K562 (cell line): Measurements from ENCODE around the gene PDPR.

Source experiments
- E2F3 ChIP-seq: fragments of 250-450 bp; sonication (Bioruptor Pico); IDR thresholded peaks from 2 replicates; pipeline ENCODE4 v1.4.0; 2020; ENCODE audit warnings: mild to moderate bottlenecking
- ESRRA ChIP-seq: fragments of 450-650 bp; IDR thresholded peaks from 2 replicates; pipeline ENCODE4 v1.6.1; 2014; ENCODE audit warnings: low read depth, mild to moderate bottlenecking, moderate library complexity, borderline replicate concordance
- EZH2 ChIP-seq: IDR thresholded peaks from 2 replicates; pipeline ENCODE4 v1.6.1; 2012; ENCODE audit warnings: low read depth, mild to moderate bottlenecking, inconsistent platforms, low read length, borderline replicate concordance
- NBN ChIP-seq: fragments of 450-650 bp; IDR thresholded peaks from 2 replicates; pipeline ENCODE4 v1.6.1; 2016; ENCODE audit warnings: low read depth, mild to moderate bottlenecking
- POLR2AphosphoS5 ChIP-seq: IDR thresholded peaks from 2 replicates; pipeline ENCODE4 v1.6.1; 2011; ENCODE audit warnings: mild to moderate bottlenecking, low read depth, low read length, moderate library complexity; ENCODE audit not compliant: control insufficient read depth, insufficient read depth
- TF ChIP-seq, protein P1 (sequence below): sonication (generic); formaldehyde crosslinking; IDR thresholded peaks from 2 replicates; pipeline ENCODE4 v1.8.0; 2022; ENCODE audit warnings: mild to moderate bottlenecking, missing genetic modification reagents
- TF ChIP-seq, protein P2 (sequence below), 3 experiments: IDR thresholded peaks in 2 of 3; conservative IDR thresholded peaks in 1 of 3; 2 replicates each; pipeline ENCODE4 v1.5.1; 2011 to 2012; ENCODE audit warnings: low read length in 3 of 3, mild to moderate bottlenecking in 3 of 3, control low read depth in 2 of 3, improper control_type of control experiment in 1 of 3, inconsistent platforms in 1 of 3, low read depth in 1 of 3, mixed read lengths in 1 of 3, moderate library complexity in 1 of 3; ENCODE audit not compliant: insufficient read depth in 2 of 3
- TF ChIP-seq, protein P3 (sequence below), 2 experiments: fragments of 450-650 bp in 1 of 2; sonication (generic) in 1 of 2; formaldehyde crosslinking in 1 of 2; IDR thresholded peaks; 2 replicates each; pipeline versions ENCODE4 v1.7.1 to v1.9.0; 2016 to 2022; ENCODE audit warnings: inconsistent platforms in 1 of 2, mild to moderate bottlenecking in 1 of 2, missing genetic modification reagents in 1 of 2
- TF ChIP-seq, protein P4 (sequence below): fragments of 250-450 bp; sonication (Bioruptor Pico); IDR thresholded peaks from 2 replicates; pipeline ENCODE4 v1.9.0; 2021; ENCODE audit warnings: mild to moderate bottlenecking, inconsistent platforms

DNA sequence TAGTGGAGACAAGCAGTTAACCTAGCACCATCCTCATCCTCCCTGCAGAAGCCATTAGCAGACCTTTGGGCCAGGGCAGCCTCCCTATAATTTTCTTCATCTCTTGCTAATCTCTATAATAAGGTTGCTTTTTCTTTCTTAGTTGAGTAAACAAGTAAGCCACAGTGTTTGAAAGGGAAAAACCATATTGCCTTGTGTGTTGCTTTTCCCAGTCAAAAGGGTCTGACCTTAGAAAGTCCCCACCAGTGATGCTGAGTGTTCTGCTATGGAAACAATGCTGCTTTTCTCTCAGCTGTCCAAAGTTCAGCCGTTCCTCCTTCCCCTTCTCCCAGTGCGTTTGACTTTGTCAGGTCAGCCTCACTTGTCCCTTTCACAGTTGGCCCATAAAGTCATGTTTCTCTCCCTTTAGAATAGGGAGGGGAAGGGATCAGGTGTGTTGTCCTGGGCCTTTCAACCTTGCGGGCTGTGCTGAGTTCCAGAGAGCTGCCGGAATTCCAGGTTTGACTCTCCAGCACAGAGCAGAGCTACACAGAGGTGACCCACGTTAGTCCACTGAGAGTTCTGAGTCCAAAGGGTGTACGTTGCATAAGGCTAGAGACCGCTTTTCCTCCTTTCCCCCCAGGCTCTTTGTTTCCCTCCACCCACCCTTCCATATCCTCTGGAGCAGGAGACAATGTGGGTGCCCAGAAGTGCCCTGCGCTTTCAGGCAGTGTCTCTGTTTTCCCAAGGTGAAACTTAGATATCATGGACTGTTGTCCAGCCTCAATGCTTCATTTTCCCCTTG, 43.5 kb downstream of the PDPR start:
- TF ChIP-seq, protein P1, sequence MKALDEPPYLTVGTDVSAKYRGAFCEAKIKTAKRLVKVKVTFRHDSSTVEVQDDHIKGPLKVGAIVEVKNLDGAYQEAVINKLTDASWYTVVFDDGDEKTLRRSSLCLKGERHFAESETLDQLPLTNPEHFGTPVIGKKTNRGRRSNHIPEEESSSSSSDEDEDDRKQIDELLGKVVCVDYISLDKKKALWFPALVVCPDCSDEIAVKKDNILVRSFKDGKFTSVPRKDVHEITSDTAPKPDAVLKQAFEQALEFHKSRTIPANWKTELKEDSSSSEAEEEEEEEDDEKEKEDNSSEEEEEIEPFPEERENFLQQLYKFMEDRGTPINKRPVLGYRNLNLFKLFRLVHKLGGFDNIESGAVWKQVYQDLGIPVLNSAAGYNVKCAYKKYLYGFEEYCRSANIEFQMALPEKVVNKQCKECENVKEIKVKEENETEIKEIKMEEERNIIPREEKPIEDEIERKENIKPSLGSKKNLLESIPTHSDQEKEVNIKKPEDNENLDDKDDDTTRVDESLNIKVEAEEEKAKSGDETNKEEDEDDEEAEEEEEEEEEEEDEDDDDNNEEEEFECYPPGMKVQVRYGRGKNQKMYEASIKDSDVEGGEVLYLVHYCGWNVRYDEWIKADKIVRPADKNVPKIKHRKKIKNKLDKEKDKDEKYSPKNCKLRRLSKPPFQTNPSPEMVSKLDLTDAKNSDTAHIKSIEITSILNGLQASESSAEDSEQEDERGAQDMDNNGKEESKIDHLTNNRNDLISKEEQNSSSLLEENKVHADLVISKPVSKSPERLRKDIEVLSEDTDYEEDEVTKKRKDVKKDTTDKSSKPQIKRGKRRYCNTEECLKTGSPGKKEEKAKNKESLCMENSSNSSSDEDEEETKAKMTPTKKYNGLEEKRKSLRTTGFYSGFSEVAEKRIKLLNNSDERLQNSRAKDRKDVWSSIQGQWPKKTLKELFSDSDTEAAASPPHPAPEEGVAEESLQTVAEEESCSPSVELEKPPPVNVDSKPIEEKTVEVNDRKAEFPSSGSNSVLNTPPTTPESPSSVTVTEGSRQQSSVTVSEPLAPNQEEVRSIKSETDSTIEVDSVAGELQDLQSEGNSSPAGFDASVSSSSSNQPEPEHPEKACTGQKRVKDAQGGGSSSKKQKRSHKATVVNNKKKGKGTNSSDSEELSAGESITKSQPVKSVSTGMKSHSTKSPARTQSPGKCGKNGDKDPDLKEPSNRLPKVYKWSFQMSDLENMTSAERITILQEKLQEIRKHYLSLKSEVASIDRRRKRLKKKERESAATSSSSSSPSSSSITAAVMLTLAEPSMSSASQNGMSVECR (CRISPR knock-in tag): no peak
- no peak for TF ChIP-seq EZH2
- TF ChIP-seq, protein P2, sequence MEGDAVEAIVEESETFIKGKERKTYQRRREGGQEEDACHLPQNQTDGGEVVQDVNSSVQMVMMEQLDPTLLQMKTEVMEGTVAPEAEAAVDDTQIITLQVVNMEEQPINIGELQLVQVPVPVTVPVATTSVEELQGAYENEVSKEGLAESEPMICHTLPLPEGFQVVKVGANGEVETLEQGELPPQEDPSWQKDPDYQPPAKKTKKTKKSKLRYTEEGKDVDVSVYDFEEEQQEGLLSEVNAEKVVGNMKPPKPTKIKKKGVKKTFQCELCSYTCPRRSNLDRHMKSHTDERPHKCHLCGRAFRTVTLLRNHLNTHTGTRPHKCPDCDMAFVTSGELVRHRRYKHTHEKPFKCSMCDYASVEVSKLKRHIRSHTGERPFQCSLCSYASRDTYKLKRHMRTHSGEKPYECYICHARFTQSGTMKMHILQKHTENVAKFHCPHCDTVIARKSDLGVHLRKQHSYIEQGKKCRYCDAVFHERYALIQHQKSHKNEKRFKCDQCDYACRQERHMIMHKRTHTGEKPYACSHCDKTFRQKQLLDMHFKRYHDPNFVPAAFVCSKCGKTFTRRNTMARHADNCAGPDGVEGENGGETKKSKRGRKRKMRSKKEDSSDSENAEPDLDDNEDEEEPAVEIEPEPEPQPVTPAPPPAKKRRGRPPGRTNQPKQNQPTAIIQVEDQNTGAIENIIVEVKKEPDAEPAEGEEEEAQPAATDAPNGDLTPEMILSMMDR (IDR thresholded peaks at IDR 0.05 in 2 of 3, conservative IDR thresholded peaks at IDR 0.05 in 1 of 3; ENCODE audit: insufficient read depth in 2 of 3, low read depth in 1 of 3, low read length in 3 of 3): no peak
- TF ChIP-seq, protein P3, sequence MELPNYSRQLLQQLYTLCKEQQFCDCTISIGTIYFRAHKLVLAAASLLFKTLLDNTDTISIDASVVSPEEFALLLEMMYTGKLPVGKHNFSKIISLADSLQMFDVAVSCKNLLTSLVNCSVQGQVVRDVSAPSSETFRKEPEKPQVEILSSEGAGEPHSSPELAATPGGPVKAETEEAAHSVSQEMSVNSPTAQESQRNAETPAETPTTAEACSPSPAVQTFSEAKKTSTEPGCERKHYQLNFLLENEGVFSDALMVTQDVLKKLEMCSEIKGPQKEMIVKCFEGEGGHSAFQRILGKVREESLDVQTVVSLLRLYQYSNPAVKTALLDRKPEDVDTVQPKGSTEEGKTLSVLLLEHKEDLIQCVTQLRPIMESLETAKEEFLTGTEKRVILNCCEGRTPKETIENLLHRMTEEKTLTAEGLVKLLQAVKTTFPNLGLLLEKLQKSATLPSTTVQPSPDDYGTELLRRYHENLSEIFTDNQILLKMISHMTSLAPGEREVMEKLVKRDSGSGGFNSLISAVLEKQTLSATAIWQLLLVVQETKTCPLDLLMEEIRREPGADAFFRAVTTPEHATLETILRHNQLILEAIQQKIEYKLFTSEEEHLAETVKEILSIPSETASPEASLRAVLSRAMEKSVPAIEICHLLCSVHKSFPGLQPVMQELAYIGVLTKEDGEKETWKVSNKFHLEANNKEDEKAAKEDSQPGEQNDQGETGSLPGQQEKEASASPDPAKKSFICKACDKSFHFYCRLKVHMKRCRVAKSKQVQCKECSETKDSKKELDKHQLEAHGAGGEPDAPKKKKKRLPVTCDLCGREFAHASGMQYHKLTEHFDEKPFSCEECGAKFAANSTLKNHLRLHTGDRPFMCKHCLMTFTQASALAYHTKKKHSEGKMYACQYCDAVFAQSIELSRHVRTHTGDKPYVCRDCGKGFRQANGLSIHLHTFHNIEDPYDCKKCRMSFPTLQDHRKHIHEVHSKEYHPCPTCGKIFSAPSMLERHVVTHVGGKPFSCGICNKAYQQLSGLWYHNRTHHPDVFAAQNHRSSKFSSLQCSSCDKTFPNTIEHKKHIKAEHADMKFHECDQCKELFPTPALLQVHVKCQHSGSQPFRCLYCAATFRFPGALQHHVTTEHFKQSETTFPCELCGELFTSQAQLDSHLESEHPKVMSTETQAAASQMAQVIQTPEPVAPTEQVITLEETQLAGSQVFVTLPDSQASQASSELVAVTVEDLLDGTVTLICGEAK (IDR thresholded peaks at IDR 0.05): no peak
- TF ChIP-seq, protein P3 (CRISPR knock-in tag; IDR thresholded peaks at IDR 0.05): no peak
- TF ChIP-seq ESRRA: no peak
- TF ChIP-seq, protein P4, sequence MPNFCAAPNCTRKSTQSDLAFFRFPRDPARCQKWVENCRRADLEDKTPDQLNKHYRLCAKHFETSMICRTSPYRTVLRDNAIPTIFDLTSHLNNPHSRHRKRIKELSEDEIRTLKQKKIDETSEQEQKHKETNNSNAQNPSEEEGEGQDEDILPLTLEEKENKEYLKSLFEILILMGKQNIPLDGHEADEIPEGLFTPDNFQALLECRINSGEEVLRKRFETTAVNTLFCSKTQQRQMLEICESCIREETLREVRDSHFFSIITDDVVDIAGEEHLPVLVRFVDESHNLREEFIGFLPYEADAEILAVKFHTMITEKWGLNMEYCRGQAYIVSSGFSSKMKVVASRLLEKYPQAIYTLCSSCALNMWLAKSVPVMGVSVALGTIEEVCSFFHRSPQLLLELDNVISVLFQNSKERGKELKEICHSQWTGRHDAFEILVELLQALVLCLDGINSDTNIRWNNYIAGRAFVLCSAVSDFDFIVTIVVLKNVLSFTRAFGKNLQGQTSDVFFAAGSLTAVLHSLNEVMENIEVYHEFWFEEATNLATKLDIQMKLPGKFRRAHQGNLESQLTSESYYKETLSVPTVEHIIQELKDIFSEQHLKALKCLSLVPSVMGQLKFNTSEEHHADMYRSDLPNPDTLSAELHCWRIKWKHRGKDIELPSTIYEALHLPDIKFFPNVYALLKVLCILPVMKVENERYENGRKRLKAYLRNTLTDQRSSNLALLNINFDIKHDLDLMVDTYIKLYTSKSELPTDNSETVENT: no peak
- TF ChIP-seq POLR2AphosphoS5: no peak
- no peak for TF ChIP-seq E2F3 (CRISPR knock-in tag)
- no peak for TF ChIP-seq NBN
